Measurements from ENCODE around the gene RIPK3. TPM values are rescaled to one million over a fixed set of nuclear protein-coding genes. Genes with fewer than 3 reads are reported as not detected.

RIPK3 gene
- total and polyA plus RNA-seq, 5 donors, result 2.9 to 7.0 (median 6.1) TPM

DNA sequence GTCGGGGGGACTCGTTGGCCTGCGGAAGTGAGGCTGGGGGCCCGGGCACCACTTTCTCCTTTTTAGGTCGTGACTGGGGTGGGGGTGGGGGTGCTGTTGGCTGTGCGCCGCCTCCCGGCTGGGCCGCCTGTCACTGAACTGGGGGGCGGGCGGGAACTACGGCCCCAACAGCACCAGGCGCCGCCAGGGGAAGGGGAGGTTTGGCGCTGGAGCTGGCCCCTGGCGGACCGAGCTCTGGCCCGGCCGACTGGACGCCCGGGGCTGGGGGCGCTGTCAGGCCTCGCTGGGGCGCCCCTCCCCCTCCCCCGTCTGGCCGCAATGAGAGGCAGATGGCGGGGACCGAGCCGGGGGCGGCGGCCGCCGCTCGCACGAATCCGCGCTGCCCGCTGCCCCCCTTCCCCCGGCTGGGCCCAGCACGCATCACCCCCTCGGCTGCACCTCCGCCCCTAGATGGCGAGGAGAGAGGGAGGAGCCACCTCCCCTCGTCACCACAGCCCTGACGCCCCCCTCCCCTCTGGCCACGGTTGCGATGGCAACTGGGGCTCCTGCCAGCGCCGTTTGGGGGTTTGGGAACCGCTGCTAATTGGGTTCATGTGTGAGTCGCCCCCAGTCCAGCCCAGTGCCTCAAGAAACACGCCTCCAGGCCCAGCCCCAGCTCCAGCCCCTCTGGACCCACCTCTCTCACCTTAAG is 28.9 kb upstream of the RIPK3 start:
- H3K4me1 ChIP-seq (ENCODE audit: control insufficient read depth, insufficient read depth, low read length), result no peaks in the 10 kb centered on the region
- WGBS, result 6% methylated on average over 51 of the region's 52 CpGs

DNA sequence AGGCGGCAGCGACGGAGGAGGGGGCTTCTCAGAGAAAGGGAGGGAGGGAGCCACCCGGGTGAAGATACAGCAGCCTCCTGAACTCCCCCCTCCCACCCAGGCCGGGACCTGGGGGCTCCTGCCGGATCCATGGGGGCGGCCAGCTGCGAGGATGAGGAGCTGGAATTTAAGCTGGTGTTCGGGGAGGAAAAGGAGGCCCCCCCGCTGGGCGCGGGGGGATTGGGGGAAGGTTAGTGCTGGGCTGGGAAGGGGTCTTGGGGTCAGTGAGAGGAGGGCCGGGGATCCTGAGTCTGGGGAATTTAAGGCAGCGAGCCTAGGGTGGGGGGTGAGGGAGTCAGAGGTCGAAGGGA is 28.4 kb upstream of the RIPK3 start:
- intact Hi-C loops (cut with DNase I), result loop anchor here (5.0 to 10.0 kb wide), 3 partner anchors 44 to 67 kb away; no protein-coding TSS in a partner anchor

More for the DNA sequence above, 28.9 kb upstream of the RIPK3 start:
- intact Hi-C loops (cut with DNase I), result loop anchor here (5.0 to 10.0 kb wide), 3 partner anchors 44 to 66 kb away; no protein-coding TSS in a partner anchor
- Histone ChIP-seq H3K27me3 (ENCODE audit: control insufficient read depth, insufficient read depth) (no peaks in the 10 kb centered on the region), H3K27ac (ENCODE audit: low read length) (peak overlapping the region; percentile 81), H3K9me3 (ENCODE audit: control insufficient read depth, low read length) (no peaks in the 10 kb centered on the region), H3K4me3 (ENCODE audit: low read length) (peak overlapping the region; percentile 83)
- ATAC-seq, result peak in 1 of 2 donors; percentile 0
- peak; percentile 75 to 90 (median 88) for DNase-seq

DNA sequence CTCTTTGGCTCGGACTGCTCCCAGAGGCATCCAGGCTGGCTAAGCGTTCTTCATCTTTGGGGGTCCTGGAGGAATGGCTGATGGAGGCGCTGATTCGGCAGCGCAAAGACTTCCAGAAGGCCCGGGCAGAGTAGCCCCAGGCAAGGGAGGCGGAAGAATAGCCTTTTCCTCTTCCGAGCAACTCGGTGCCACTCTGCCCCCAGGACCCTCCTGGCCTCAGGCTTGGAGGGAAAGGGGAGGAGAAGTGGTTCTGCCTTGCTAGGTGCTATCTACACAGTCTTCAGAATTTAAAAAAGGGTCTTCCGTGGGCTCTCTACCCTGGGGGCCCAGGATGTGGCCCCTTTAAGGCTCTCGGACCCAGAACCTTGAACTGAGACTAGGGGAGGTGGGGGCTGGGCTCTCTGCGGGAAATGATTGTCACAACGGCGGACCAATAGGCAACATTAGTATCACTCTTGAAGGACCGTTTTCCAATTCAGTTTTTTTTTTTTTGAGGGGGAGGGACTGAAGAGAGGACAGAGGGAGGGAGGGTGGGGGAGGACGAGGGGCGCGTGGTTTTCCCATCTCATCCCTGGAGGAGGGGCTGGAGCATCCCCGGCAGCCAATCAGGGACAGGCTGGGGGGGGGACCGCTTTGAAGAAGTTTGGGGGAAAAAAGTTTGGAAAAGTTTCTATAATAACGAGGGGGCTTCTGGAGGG is 27.9 kb upstream of the RIPK3 start, which contains the start of gene NFATC4:
TSS of gene NFATC4 (plus strand) at position 671 of the 698 bp plus-strand sequence. CDS start 157 bp downstream, outside the sequence.
- intact Hi-C loops (cut with DNase I), result loop anchor here (2.0 to 10.0 kb wide), 4 partner anchors 45 to 67 kb away; no protein-coding TSS in a partner anchor
- ATAC-seq, result peak; percentile 35 to 62
- Histone ChIP-seq H3K9me3 (ENCODE audit: control insufficient read depth, low read length) (no peaks in the 10 kb centered on the region), H3K27me3 (ENCODE audit: control insufficient read depth, insufficient read depth) (no peaks in the 10 kb centered on the region), H3K27ac (ENCODE audit: low read length) (peak within 1 kb of the TSS; percentile 95), H3K4me1 (ENCODE audit: control insufficient read depth, insufficient read depth, low read length) (no peaks in the 10 kb centered on the region), H3K4me3 (ENCODE audit: low read length) (peak within 1 kb of the TSS; percentile 83)
- peak; percentile 85 to 92 (median 90) for DNase-seq
- WGBS, result 7% methylated on average over 21 of the region's 21 CpGs

More for the DNA sequence above, 28.4 kb upstream of the RIPK3 start:
- DNase-seq (no peak), ATAC-seq (no peak)
- H3K27me3 ChIP-seq (ENCODE audit: control insufficient read depth, insufficient read depth), result no peaks in the 10 kb centered on the region
- no peaks in the 10 kb centered on the region for H3K4me1 ChIP-seq (ENCODE audit: control insufficient read depth, insufficient read depth, low read length)
- H3K4me3 ChIP-seq (ENCODE audit: low read length), result peak overlapping the region; percentile 83
- H3K9me3 ChIP-seq (ENCODE audit: control insufficient read depth, low read length), result no peaks in the 10 kb centered on the region
- peak overlapping the region; percentile 81 for H3K27ac ChIP-seq (ENCODE audit: low read length)
- WGBS, result 2% methylated on average over 15 of the region's 15 CpGs

DNA sequence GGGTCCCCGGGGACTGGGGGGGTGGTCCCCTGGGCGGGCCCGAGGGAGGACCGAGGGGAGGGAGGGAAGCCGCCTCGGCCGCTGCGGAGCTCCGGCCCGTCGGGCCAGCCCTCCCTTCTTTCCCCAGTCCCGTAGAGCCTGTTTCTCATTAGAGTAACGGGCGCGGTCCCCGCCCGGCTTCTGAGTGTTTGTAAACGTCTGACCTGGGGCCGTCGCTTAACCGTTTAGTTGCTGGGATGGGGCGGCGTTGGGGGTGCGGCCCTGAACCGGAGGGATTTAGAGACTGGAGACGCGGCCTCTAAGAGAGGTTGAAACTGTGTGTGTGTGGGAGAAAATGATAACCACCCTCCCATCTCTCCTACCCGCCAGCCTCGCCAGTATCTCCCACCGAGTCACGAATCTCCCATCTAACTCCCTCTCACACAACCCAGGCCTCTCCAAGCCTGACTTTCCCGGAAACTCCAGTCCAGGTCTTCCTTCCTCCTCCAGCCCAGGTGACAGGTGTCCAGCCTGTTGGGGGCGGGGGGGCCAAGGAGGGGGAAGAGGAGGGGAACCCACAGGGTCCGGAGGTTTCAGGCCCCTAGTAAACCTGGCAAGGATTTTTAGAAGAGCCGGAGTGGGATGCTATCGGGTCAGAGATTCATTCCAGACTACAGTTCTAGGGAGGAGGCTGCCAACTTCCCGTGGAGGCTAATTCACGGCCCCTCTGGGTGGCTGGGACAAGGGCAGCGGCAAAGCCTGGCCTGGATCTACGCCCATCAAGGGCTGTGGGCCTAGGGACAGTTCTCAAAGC is 27.1 kb upstream of the RIPK3 start:
- peak; percentile 93 to 97 (median 96) for DNase-seq
- peak overlapping the region; percentile 83 for H3K4me3 ChIP-seq (ENCODE audit: low read length)
- 2% methylated on average over 40 of the region's 40 CpGs for WGBS
- intact Hi-C loops (cut with DNase I), result loop anchor here (2.0 to 10.0 kb wide), 4 partner anchors 45 to 68 kb away; no protein-coding TSS in a partner anchor
- H3K4me1 ChIP-seq (ENCODE audit: control insufficient read depth, insufficient read depth, low read length), result no peaks in the 10 kb centered on the region
- peak; percentile 87 to 88 for ATAC-seq
- no peaks in the 10 kb centered on the region for H3K9me3 ChIP-seq (ENCODE audit: control insufficient read depth, low read length)
- peak overlapping the region; percentile 95 for H3K27ac ChIP-seq (ENCODE audit: low read length)
- H3K27me3 ChIP-seq (ENCODE audit: control insufficient read depth, insufficient read depth), result no peaks in the 10 kb centered on the region

DNA sequence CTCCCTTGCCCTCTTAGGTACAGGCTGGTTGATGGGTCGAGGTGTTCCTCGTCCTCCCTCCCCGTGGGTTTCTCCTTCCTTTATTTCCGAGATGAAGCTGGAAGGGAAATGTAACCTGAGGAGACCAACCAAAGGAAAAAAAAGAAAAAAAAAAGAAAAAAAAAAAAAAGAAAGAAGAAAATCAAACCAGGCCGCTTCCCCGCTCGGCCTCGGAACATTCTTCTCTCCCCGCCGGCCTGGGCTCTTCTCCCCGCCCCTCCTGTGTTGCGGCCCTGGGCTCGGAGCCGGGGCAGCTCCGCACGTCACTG is 26.6 kb upstream of the RIPK3 start:
- peak overlapping the region; percentile 95 for H3K27ac ChIP-seq (ENCODE audit: low read length)
- H3K4me1 ChIP-seq (ENCODE audit: control insufficient read depth, insufficient read depth, low read length), result no peaks in the 10 kb centered on the region
- DNase-seq, result no peak
- intact Hi-C loops (cut with DNase I), result loop anchor here (2.0 to 10.0 kb wide), 4 partner anchors 46 to 68 kb away; no protein-coding TSS in a partner anchor
- ATAC-seq, result no peak
- no peaks in the 10 kb centered on the region for H3K27me3 ChIP-seq (ENCODE audit: control insufficient read depth, insufficient read depth)
- WGBS, result 8% methylated on average over 16 of the region's 16 CpGs
- H3K4me3 ChIP-seq (ENCODE audit: low read length), result peak overlapping the region; percentile 83
- no peaks in the 10 kb centered on the region for H3K9me3 ChIP-seq (ENCODE audit: control insufficient read depth, low read length)

DNA sequence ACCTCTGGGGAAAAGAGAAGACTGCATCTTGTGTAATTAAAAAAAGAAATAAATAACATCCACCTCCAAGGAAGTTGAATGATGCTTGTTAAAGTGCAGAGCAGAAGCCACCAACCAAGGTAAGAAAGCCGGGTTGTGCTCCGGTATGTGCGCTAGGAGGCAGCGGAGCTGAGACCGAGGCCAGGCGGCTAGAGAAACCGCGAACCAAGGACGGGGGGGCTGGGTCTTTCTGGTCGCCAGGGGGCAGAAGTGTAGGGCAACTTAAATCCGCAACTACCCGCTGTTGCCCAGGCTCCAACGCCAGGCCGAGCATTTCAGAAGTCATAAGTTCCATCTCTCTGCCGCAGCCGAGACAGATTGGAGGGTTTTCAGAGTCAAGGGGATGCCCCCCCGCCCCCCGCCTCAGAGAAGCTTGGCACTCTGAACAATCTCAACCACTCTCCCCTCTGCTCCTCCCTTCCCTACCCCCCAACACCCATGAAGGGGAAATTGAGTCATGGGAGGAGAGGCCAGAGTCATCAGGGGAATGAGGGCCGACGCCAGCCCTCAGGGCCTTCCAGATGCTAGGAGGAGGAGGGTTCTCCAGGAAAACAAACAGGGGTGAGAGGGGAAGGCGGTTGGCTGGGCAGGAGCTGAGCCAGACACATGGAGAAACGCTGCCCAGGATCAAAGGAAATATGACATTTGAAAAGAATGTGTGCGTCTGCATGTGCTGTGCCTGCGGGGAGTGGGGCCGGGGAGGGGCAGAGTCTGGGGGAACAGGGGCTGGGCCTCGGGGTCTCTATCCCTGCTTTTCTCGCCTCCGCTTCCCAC is 26.0 kb upstream of the RIPK3 start:
- DNase-seq (peak; percentile 91 to 94 (median 94)), ATAC-seq (peak; percentile 52 to 71)
- intact Hi-C loops (cut with DNase I), result loop anchor here (2.0 to 10.0 kb wide), 4 partner anchors 46 to 69 kb away; no protein-coding TSS in a partner anchor
- H3K27ac ChIP-seq (ENCODE audit: low read length), result peak overlapping the region; percentile 95
- peak overlapping the region; percentile 83 for H3K4me3 ChIP-seq (ENCODE audit: low read length)
- H3K27me3 ChIP-seq (ENCODE audit: control insufficient read depth, insufficient read depth), result no peaks in the 10 kb centered on the region
- no peaks in the 10 kb centered on the region for H3K4me1 ChIP-seq (ENCODE audit: control insufficient read depth, insufficient read depth, low read length)
- no peaks in the 10 kb centered on the region for H3K9me3 ChIP-seq (ENCODE audit: control insufficient read depth, low read length)
- WGBS, result 7% methylated on average over 28 of the region's 28 CpGs

DNA sequence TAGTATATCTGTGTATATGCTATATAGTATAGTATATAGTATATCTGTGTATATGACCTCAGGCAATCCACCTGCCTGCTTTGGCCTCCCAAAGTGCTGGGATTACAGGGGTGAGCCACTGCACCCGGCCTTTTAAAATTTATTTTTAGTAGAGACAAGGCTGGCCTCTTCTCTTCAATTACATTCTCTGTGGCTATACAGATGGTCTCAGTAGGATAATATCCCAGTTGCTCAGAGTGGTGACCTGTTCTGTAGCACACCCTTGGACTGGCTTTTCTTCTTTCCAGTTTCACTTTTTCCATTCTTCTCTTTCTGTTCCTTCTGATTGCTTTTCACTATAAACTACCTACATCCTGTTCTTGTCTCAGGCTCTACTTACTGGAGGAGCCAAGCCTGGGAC is 25.1 kb upstream of the RIPK3 start:
- Histone ChIP-seq H3K4me3 (ENCODE audit: low read length) (no peak overlapping the region), H3K9me3 (ENCODE audit: control insufficient read depth, low read length) (no peaks in the 10 kb centered on the region), H3K27me3 (ENCODE audit: control insufficient read depth, insufficient read depth) (no peaks in the 10 kb centered on the region), H3K27ac (ENCODE audit: low read length) (no peak overlapping the region), H3K4me1 (ENCODE audit: control insufficient read depth, insufficient read depth, low read length) (no peaks in the 10 kb centered on the region)
- WGBS, result 68% methylated on average over 1 of the region's 1 CpG
- no peak for DNase-seq
- intact Hi-C loops (cut with DNase I), result loop anchor here (5.0 to 10.0 kb wide), 3 partner anchors 47 to 70 kb away; no protein-coding TSS in a partner anchor
- ATAC-seq, result no peak

DNA sequence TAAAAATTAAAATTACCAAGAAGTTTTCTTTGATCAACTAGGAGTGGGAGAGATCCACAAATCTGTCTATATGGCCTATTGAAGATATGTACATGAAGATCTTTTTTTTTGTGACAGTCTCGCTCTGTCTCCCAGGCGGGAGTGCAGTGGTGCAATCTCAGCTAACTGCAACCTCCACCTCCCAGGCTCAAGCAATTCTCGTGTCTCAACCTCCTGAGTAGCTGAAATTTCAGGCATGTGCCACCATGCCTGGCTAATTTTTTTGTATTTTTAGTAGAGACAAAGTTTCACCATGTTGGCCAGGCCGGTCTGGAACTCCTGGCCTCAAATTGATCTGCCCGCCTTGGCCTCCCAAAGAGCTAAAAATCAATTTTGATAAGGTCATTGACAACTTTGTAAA is 23.6 kb upstream of the RIPK3 start:
- Histone ChIP-seq H3K27me3 (ENCODE audit: control insufficient read depth, insufficient read depth) (no peaks in the 10 kb centered on the region), H3K27ac (ENCODE audit: low read length) (no peak overlapping the region), H3K4me3 (ENCODE audit: low read length) (no peak overlapping the region), H3K4me1 (ENCODE audit: control insufficient read depth, insufficient read depth, low read length) (no peaks in the 10 kb centered on the region), H3K9me3 (ENCODE audit: control insufficient read depth, low read length) (no peaks in the 10 kb centered on the region)
- WGBS, result 91% methylated on average over 5 of the region's 5 CpGs
- intact Hi-C loops (cut with DNase I), result loop anchor here in 1 of 4 donors (10.0 kb wide), 1 partner anchor 71 kb away; no protein-coding TSS in a partner anchor
- DNase-seq (no peak), ATAC-seq (no peak)

DNA sequence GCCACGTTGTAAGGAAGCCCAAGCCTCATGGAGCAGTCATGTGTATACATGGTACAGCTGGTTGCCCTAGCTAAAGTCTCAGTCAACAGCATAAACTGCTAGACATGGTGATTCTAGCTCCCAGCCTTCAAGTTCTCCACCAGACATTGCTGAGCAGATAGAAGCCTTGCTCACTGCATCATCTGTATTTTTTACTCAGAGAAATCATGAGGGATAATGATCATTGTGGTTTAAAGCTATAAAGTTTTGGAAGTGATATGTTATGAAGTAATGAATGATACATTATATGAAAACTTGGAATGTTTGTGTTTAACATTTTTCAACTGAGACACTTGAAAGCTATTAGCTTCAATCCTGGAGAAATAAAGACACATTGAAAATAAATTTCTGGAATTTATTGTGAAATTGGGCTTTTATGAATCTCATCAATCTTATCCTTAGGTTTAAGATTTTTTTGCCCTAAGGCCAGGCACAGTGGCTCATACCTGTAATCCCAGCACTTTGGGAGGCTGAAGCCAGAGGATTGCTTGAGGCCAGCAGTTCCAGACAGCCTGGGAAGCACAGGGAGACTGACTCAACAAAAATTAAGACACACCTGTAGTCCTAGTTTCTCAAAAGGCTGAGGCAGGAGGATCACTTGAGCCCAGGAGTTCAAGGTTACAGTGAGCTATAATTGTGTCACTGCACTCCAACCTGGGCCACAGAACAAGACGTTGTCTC is 22.6 kb upstream of the RIPK3 start:
- intact Hi-C loops (cut with DNase I), result loop anchor here in 1 of 4 donors (10.0 kb wide), 1 partner anchor 72 kb away; no protein-coding TSS in a partner anchor
- H3K4me1 ChIP-seq (ENCODE audit: control insufficient read depth, insufficient read depth, low read length), result no peaks in the 10 kb centered on the region
- no peak overlapping the region for H3K4me3 ChIP-seq (ENCODE audit: low read length)
- H3K27me3 ChIP-seq (ENCODE audit: control insufficient read depth, insufficient read depth), result no peaks in the 10 kb centered on the region
- H3K27ac ChIP-seq (ENCODE audit: low read length), result no peak overlapping the region
- 49% methylated on average over 2 of the region's 2 CpGs for WGBS
- no peak for ATAC-seq
- H3K9me3 ChIP-seq (ENCODE audit: control insufficient read depth, low read length), result no peaks in the 10 kb centered on the region
- DNase-seq, result no peak

Measured in right cardiac atrium (tissue), 5 donors.